Neural cell (in vitro differentiated cells): ENCODE results near the gene DYNC1I2.

Experiments
- EP300 ChIP-seq: fragments of 450-650 bp; conservative IDR thresholded peaks from 2 replicates; pipeline ENCODE4 v1.6.1; 2014; ENCODE audit warnings: antibody characterized with exemption, mild to moderate bottlenecking, moderate library complexity; ENCODE audit not compliant: poor library complexity, severe bottlenecking
- EZH2 ChIP-seq: fragments of 200-600, 300-800 bp; shearing (Covaris generic), sonication (generic); IDR thresholded peaks from 2 replicates; pipeline ENCODE4 v1.6.1; 2014; ENCODE audit warnings: antibody characterized with exemption, low read length, borderline replicate concordance, mild to moderate bottlenecking; ENCODE audit not compliant: insufficient read depth, poor library complexity, severe bottlenecking
- MXI1 ChIP-seq: fragments of 450-650 bp; conservative IDR thresholded peaks from 2 replicates; pipeline ENCODE4 v1.6.1; 2014; ENCODE audit warnings: antibody characterized with exemption, mild to moderate bottlenecking; ENCODE audit not compliant: poor library complexity, severe bottlenecking
- POLR2AphosphoS5 ChIP-seq: IDR thresholded peaks from 2 replicates; pipeline ENCODE4 v1.6.1; 2012
- RAD21 ChIP-seq: fragments of 450-650 bp; conservative IDR thresholded peaks from 2 replicates; pipeline ENCODE4 v1.6.1; 2014; ENCODE audit warnings: antibody characterized with exemption, mild to moderate bottlenecking, moderate library complexity
- SMC3 ChIP-seq: fragments of 450-650 bp; conservative IDR thresholded peaks from 2 replicates; pipeline ENCODE4 v1.6.1; 2014; ENCODE audit warnings: antibody characterized with exemption, mild to moderate bottlenecking, moderate library complexity; ENCODE audit not compliant: poor library complexity
- TAF1 ChIP-seq: IDR thresholded peaks from 2 replicates; pipeline ENCODE4 v1.6.1; 2012; ENCODE audit warnings: low read depth
- TF ChIP-seq, protein P1 (sequence below): fragments of 450-650 bp; IDR thresholded peaks from 2 replicates; pipeline ENCODE4 v1.5.1; 2014; ENCODE audit warnings: antibody characterized with exemption, mild to moderate bottlenecking, moderate library complexity; ENCODE audit not compliant: poor library complexity, severe bottlenecking
- TF ChIP-seq, protein P2 (sequence below): IDR thresholded peaks from 2 replicates; pipeline ENCODE4 v1.6.1; 2012; ENCODE audit warnings: borderline replicate concordance

DNA sequence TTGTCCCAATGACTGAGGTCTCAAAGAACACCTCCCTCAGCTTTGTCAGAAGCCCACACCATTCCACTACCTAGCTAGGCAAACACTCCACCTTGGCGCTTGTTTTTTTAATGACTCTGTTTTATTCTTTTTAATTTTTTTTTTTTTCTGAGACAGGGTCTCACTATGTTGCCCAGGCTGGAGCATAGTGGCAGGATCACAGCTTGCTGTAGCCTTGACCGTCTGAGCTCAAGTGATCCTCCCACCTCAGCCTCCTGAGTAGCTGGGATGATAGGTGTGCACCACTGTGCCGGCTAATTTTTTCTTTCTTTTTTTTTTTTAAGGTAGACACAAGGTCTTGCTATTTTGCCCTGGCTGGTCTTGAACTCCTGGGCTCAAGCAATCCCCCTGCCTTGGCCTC lies 104.9 kb downstream of the DYNC1I2 start:
- no peak for TF ChIP-seq SMC3
- TF ChIP-seq, protein P1, sequence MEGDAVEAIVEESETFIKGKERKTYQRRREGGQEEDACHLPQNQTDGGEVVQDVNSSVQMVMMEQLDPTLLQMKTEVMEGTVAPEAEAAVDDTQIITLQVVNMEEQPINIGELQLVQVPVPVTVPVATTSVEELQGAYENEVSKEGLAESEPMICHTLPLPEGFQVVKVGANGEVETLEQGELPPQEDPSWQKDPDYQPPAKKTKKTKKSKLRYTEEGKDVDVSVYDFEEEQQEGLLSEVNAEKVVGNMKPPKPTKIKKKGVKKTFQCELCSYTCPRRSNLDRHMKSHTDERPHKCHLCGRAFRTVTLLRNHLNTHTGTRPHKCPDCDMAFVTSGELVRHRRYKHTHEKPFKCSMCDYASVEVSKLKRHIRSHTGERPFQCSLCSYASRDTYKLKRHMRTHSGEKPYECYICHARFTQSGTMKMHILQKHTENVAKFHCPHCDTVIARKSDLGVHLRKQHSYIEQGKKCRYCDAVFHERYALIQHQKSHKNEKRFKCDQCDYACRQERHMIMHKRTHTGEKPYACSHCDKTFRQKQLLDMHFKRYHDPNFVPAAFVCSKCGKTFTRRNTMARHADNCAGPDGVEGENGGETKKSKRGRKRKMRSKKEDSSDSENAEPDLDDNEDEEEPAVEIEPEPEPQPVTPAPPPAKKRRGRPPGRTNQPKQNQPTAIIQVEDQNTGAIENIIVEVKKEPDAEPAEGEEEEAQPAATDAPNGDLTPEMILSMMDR = no peak
- no peak for TF ChIP-seq EZH2
- no peak for TF ChIP-seq POLR2AphosphoS5
- no peak for TF ChIP-seq TAF1
- TF ChIP-seq, protein P2, sequence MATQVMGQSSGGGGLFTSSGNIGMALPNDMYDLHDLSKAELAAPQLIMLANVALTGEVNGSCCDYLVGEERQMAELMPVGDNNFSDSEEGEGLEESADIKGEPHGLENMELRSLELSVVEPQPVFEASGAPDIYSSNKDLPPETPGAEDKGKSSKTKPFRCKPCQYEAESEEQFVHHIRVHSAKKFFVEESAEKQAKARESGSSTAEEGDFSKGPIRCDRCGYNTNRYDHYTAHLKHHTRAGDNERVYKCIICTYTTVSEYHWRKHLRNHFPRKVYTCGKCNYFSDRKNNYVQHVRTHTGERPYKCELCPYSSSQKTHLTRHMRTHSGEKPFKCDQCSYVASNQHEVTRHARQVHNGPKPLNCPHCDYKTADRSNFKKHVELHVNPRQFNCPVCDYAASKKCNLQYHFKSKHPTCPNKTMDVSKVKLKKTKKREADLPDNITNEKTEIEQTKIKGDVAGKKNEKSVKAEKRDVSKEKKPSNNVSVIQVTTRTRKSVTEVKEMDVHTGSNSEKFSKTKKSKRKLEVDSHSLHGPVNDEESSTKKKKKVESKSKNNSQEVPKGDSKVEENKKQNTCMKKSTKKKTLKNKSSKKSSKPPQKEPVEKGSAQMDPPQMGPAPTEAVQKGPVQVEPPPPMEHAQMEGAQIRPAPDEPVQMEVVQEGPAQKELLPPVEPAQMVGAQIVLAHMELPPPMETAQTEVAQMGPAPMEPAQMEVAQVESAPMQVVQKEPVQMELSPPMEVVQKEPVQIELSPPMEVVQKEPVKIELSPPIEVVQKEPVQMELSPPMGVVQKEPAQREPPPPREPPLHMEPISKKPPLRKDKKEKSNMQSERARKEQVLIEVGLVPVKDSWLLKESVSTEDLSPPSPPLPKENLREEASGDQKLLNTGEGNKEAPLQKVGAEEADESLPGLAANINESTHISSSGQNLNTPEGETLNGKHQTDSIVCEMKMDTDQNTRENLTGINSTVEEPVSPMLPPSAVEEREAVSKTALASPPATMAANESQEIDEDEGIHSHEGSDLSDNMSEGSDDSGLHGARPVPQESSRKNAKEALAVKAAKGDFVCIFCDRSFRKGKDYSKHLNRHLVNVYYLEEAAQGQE = no peak
- TF ChIP-seq RAD21 = no peak
- no peak for TF ChIP-seq EP300
- no peak for TF ChIP-seq MXI1
